Keratinocyte (primary cell): ENCODE data around the gene HACD1. TPM values are rescaled to one million over a fixed set of nuclear protein-coding genes. Genes with fewer than 3 reads are reported as not detected.

Source experiments
- DNase-seq: peaks from one replicate; pipeline ENCODE4 v3.0.0-alpha.2; 2011; ENCODE audit warnings: low read depth, missing footprints, low spot score
- FAIRE-seq: peaks from 2 replicates; lab custom pipeline; 2011; peaks lifted over from hg19 to GRCh38; lab: Jason Lieb, UNC
- H2AFZ ChIP-seq: 2 replicates; pipeline ENCODE4 v1.6.0; 2012; ENCODE audit warnings: low read length, control low read depth, inconsistent platforms; ENCODE audit not compliant: control insufficient read depth
- H3K27ac ChIP-seq: 2 replicates; pipeline ENCODE4 v1.5.1; 2011; ENCODE audit warnings: low read length; ENCODE audit not compliant: control insufficient read depth, insufficient read depth
- H3K27me3 ChIP-seq: 3 replicates; pipeline ENCODE4 v1.6.0; 2011; ENCODE audit warnings: low read length; ENCODE audit not compliant: control insufficient read depth, insufficient read depth; ENCODE audit errors: extremely low read depth
- H3K36me3 ChIP-seq, 2 experiments: 2 replicates in 1 of 2; 3 replicates in 1 of 2; pipeline ENCODE4 v1.5.1; 2011; ENCODE audit warnings: low read length in 2 of 2, mild to moderate bottlenecking in 1 of 2; ENCODE audit not compliant: control insufficient read depth in 2 of 2, insufficient read depth in 2 of 2; ENCODE audit errors: extremely low read depth in 1 of 2
- H3K4me1 ChIP-seq: 3 replicates; pipeline ENCODE4 v1.5.1; 2011; ENCODE audit warnings: low read length; ENCODE audit not compliant: control insufficient read depth, insufficient read depth; ENCODE audit errors: extremely low read depth
- H3K4me2 ChIP-seq: 3 replicates; pipeline ENCODE4 v1.6.0; 2011; ENCODE audit warnings: low read depth, low read length; ENCODE audit not compliant: control insufficient read depth, insufficient read depth; ENCODE audit errors: extremely low read depth
- H3K4me3 ChIP-seq, 3 experiments: fragments of 200-600 bp in 1 of 3; sonication (generic) in 1 of 3; 2 replicates in 2 of 3; 3 replicates in 1 of 3; pipeline ENCODE4 v1.5.1; 2011 to 2016; ENCODE audit warnings: low read length in 3 of 3, mild to moderate bottlenecking in 3 of 3, control low read depth in 2 of 3, inconsistent platforms in 1 of 3, low read depth in 1 of 3, mixed read lengths in 1 of 3, mixed run types in 1 of 3, moderate library complexity in 1 of 3; ENCODE audit not compliant: control insufficient read depth in 2 of 3, insufficient read depth in 2 of 3; ENCODE audit errors: extremely low read depth in 1 of 3
- H3K79me2 ChIP-seq: 2 replicates; pipeline ENCODE4 v1.6.0; 2012; ENCODE audit warnings: low read length; ENCODE audit not compliant: control insufficient read depth, insufficient read depth
- H3K9ac ChIP-seq: 3 replicates; pipeline ENCODE4 v1.6.0; 2011; ENCODE audit warnings: low read length; ENCODE audit not compliant: control insufficient read depth, insufficient read depth; ENCODE audit errors: extremely low read depth
- H3K9me1 ChIP-seq: 3 replicates; pipeline ENCODE4 v1.6.0; 2011; ENCODE audit warnings: low read length; ENCODE audit not compliant: control insufficient read depth, insufficient read depth; ENCODE audit errors: extremely low read depth
- H3K9me3 ChIP-seq: 2 replicates; pipeline ENCODE4 v1.5.1; 2012; ENCODE audit warnings: low read depth, low read length; ENCODE audit not compliant: control insufficient read depth
- H4K20me1 ChIP-seq: 3 replicates; pipeline ENCODE4 v1.6.0; 2011; ENCODE audit warnings: low read length; ENCODE audit not compliant: control insufficient read depth, insufficient read depth; ENCODE audit errors: extremely low read depth
- CTCF ChIP-seq, 3 experiments: IDR thresholded peaks in 1 of 3; conservative IDR thresholded peaks in 1 of 3; optimal IDR thresholded peaks in 1 of 3; 2 replicates in 2 of 3; 3 replicates in 1 of 3; pipeline versions ENCODE3 to v1.5.1; 2011; ENCODE audit warnings: low read length in 3 of 3, mild to moderate bottlenecking in 3 of 3, moderate library complexity in 2 of 3, control low read depth in 1 of 3, inconsistent platforms in 1 of 3; ENCODE audit not compliant: insufficient read depth in 2 of 3; ENCODE audit errors: extremely low read depth in 1 of 3
- EZH2 ChIP-seq: IDR thresholded peaks from one replicate; pipeline ENCODE4 v1.6.1; 2012; ENCODE audit warnings: inconsistent platforms, mild to moderate bottlenecking, low read length, moderate library complexity
- dilution Hi-C: fragments of 300-500 bp; cut with MboI; formaldehyde crosslinking; loops from one replicate; pipeline ENCODE4 v1.7.0; 2020; ENCODE audit warnings: low sequenced_read_pairs; ENCODE audit not compliant: extremely low pct_ligation_motif_present
- polyA plus RNA-seq, 5 experiments: library from polyadenylated mRNA; depleted of rRNA in 3 of 5; stranded (reverse) in 3 of 5; stranded (forward) in 1 of 5; unstranded in 1 of 5; fragments of >200 nt; gene quantifications; 1 replicate in 1 of 5; 2 replicates in 3 of 5; 3 replicates in 1 of 5; pipeline versions ENCODE4 v1.2.1 to v1.2.3, GENCODE V29; 2011 to 2012; ENCODE audit warnings: missing spikeins in 2 of 5, low read depth in 1 of 5, low replicate concordance in 1 of 5

The HACD1 gene
- polyA plus RNA-seq, 1 donor (not counting 4 experiments of a cell fraction or from before 2014, with no cell fraction given) = 46.3 TPM

GRCh38 chr10:17661510-17661909 is 44.3 kb upstream of the HACD1 start:
- dilution Hi-C loops = no loop called here
- TF ChIP-seq CTCF (optimal IDR thresholded peaks at IDR 0.05 in 1 of 3, IDR thresholded peaks at IDR 0.05 in 1 of 3, conservative IDR thresholded peaks at IDR 0.05 in 1 of 3; ENCODE audit: extremely low read depth in 1 of 3, insufficient read depth in 2 of 3, low read length in 3 of 3) (no peak), EZH2 (no peak)
- no peaks in the 10 kb centered on the region for H3K9me3 ChIP-seq

GRCh38 chr10:17660921-17661320 is 43.7 kb upstream of the HACD1 start:
- H3K9me1 ChIP-seq = no peaks in the 10 kb centered on the region
- peaks cover 78% of the 10 kb centered on the region for H3K79me2 ChIP-seq
- H3K4me1 ChIP-seq = peaks cover 21% of the 10 kb centered on the region
- dilution Hi-C loops = no loop called here
- H3K4me2 ChIP-seq = no peak overlapping the region
- DNase-seq (no peak), FAIRE-seq (peak; percentile 34)
- H3K27ac ChIP-seq = no peak overlapping the region
- no peaks in the 10 kb centered on the region for H3K27me3 ChIP-seq
- H2AFZ ChIP-seq = no peak overlapping the region
- no peaks in the 10 kb centered on the region for H4K20me1 ChIP-seq
- TF ChIP-seq CTCF (optimal IDR thresholded peaks at IDR 0.05 in 1 of 3, IDR thresholded peaks at IDR 0.05 in 1 of 3, conservative IDR thresholded peaks at IDR 0.05 in 1 of 3; ENCODE audit: extremely low read depth in 1 of 3, insufficient read depth in 2 of 3, low read length in 3 of 3) (no peak), EZH2 (no peak)
- no peak overlapping the region for H3K9ac ChIP-seq
- no peaks in the 10 kb centered on the region for H3K9me3 ChIP-seq
- H3K4me3 ChIP-seq = no peak overlapping the region
- peaks cover 1 to 9% of the 10 kb centered on the region in 2 experiments for H3K36me3 ChIP-seq

More at GRCh38 chr10:17661510-17661909, 44.3 kb upstream of the HACD1 start:
- Histone ChIP-seq H3K9ac (no peak overlapping the region), H3K4me3 (no peak overlapping the region), H3K27me3 (no peaks in the 10 kb centered on the region), H3K9me1 (no peaks in the 10 kb centered on the region), H3K36me3 (peaks cover 1 to 9% of the 10 kb centered on the region in 2 experiments), H3K4me1 (peaks cover 23% of the 10 kb centered on the region), H3K79me2 (peaks cover 79% of the 10 kb centered on the region), H3K4me2 (no peak overlapping the region), H3K27ac (no peak overlapping the region), H4K20me1 (no peaks in the 10 kb centered on the region), H2AFZ (no peak overlapping the region)
- DNase-seq (no peak), FAIRE-seq (no peak)
